Measurements from ENCODE around the gene ZFAND3. TPM values are rescaled to one million over a fixed set of nuclear protein-coding genes. Genes with fewer than 3 reads are reported as not detected.
A peak's percentile ranks its signal among the peaks of the same experiment; 100 is the strongest.

ZFAND3 gene
- polyA plus RNA-seq, 3 donors: 11.5 to 21.1 (median 11.7) TPM

GRCh38 chr6:37826188-37826587 is 6.7 kb downstream of the ZFAND3 start:
- H4K20me1 ChIP-seq (ENCODE audit: insufficient read depth, low read length): peaks cover 100% of the 10 kb centered on the region
- H3K79me2 ChIP-seq (ENCODE audit: insufficient read depth, low read length): peaks cover 100% of the 10 kb centered on the region
- no peak overlapping the region for H3K9ac ChIP-seq (ENCODE audit: insufficient read depth, low read length, poor library complexity, severe bottlenecking)
- H3K36me3 Mint-ChIP-seq: peaks cover 7 to 24% of the 10 kb centered on the region in 2 donors
- H3K27me3 ChIP-seq (ENCODE audit: control insufficient read depth in 2 of 2, insufficient read depth in 2 of 2, low read length in 2 of 2): no peaks in the 10 kb centered on the region
- intact Hi-C loops (cut with micrococcal nuclease): no loop called here
- H3K4me1 Mint-ChIP-seq: peaks cover 61% of the 10 kb centered on the region
- 78% methylated on average over 5 of the region's 6 CpGs for WGBS (ENCODE audit: insufficient coverage)
- no peaks in the 10 kb centered on the region for H3K27me3 Mint-ChIP-seq (ENCODE audit: low read depth in 3 of 3)
- no peak overlapping the region for H2AFZ ChIP-seq (ENCODE audit: insufficient read depth, low read depth, low read length, poor library complexity, severe bottlenecking)
- H3K27ac ChIP-seq (ENCODE audit: low read depth in 1 of 2, low read length in 2 of 2): peak overlapping the region in 1 of 2 donors; percentile 4
- H3K36me3 ChIP-seq (replicated peaks in 1 of 2; ENCODE audit: control insufficient read depth in 1 of 2, insufficient read depth in 2 of 2, low read length in 2 of 2): peaks cover 0 to 10% of the 10 kb centered on the region in 2 donors
- no peaks in the 10 kb centered on the region for H3K9me3 ChIP-seq (replicated peaks in 1 of 2; ENCODE audit: control insufficient read depth in 1 of 2, insufficient read depth in 1 of 2, low read length in 2 of 2)
- DNase-seq: peak in 2 of 3 donors; percentile 10 to 64
- H3K27ac Mint-ChIP-seq: peak overlapping the region; percentile 33 to 69 (median 63)
- H3K4me2 ChIP-seq (replicated peaks; ENCODE audit: extremely low read depth, low read length, poor library complexity, severe bottlenecking): no peak overlapping the region
- H3K4me3 ChIP-seq (replicated peaks in 1 of 3; ENCODE audit: low read depth in 2 of 3, low read length in 3 of 3): no peak overlapping the region
- no peaks in the 10 kb centered on the region for H3K9me3 Mint-ChIP-seq
- TF ChIP-seq CTCF (IDR thresholded peaks at IDR 0.05): no peak
- peaks cover 14 to 39% of the 10 kb centered on the region in 2 donors for H3K4me1 ChIP-seq (ENCODE audit: control insufficient read depth in 1 of 2, insufficient read depth in 2 of 2, low read length in 2 of 2)
- H3K4me3 Mint-ChIP-seq: no peak overlapping the region

DNA sequence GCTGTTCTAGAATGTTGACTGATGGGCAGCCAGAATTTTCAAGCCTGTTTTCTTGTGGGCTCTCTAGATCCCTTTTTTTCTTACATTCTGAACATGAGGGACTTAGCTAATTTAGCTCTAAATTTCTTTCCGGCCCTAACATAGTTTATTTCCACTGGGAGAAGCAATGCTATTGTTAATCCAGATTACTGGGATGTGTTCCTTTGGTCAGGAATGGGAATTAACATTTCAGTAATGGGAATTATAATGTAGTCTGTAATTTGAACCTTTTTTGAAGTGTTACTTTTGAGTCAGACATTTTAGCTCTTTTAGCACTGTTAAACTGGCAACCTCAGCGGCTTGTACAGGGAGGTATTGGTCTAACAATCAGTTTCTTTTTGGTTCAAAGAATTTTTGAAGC is 7.5 kb downstream of the ZFAND3 start:
- Mint-ChIP-seq H3K4me1 (peaks cover 62% of the 10 kb centered on the region), H3K36me3 (peaks cover 7 to 21% of the 10 kb centered on the region in 2 donors), H3K4me3 (no peak overlapping the region), H3K27ac (no peak overlapping the region), H3K27me3 (ENCODE audit: low read depth in 3 of 3) (no peaks in the 10 kb centered on the region), H3K9me3 (no peaks in the 10 kb centered on the region)
- intact Hi-C loops (cut with micrococcal nuclease): no loop called here
- H3K4me2 ChIP-seq (replicated peaks; ENCODE audit: extremely low read depth, low read length, poor library complexity, severe bottlenecking): no peak overlapping the region
- peaks cover 0 to 11% of the 10 kb centered on the region in 2 donors for H3K36me3 ChIP-seq (replicated peaks in 1 of 2; ENCODE audit: control insufficient read depth in 1 of 2, insufficient read depth in 2 of 2, low read length in 2 of 2)
- no peak overlapping the region for H2AFZ ChIP-seq (ENCODE audit: insufficient read depth, low read depth, low read length, poor library complexity, severe bottlenecking)
- H3K79me2 ChIP-seq (ENCODE audit: insufficient read depth, low read length): peaks cover 100% of the 10 kb centered on the region
- no peak overlapping the region for H3K4me3 ChIP-seq (replicated peaks in 1 of 3; ENCODE audit: low read depth in 2 of 3, low read length in 3 of 3)
- H3K9ac ChIP-seq (ENCODE audit: insufficient read depth, low read length, poor library complexity, severe bottlenecking): no peak overlapping the region
- no peak for DNase-seq
- WGBS (ENCODE audit: insufficient coverage): no CpG with 5 or more reads among the region's 2 CpGs
- TF ChIP-seq CTCF (IDR thresholded peaks at IDR 0.05): no peak
- peaks cover 100% of the 10 kb centered on the region for H4K20me1 ChIP-seq (ENCODE audit: insufficient read depth, low read length)
- H3K27ac ChIP-seq (ENCODE audit: low read depth in 1 of 2, low read length in 2 of 2): peak overlapping the region in 1 of 2 donors; percentile 4
- peaks cover 6 to 30% of the 10 kb centered on the region in 2 donors for H3K4me1 ChIP-seq (ENCODE audit: control insufficient read depth in 1 of 2, insufficient read depth in 2 of 2, low read length in 2 of 2)
- no peaks in the 10 kb centered on the region for H3K9me3 ChIP-seq (replicated peaks in 1 of 2; ENCODE audit: control insufficient read depth in 1 of 2, insufficient read depth in 1 of 2, low read length in 2 of 2)
- H3K27me3 ChIP-seq (ENCODE audit: control insufficient read depth in 2 of 2, insufficient read depth in 2 of 2, low read length in 2 of 2): no peaks in the 10 kb centered on the region

All from CD14-positive monocyte (primary cell).